KG1 (cell line): ENCODE measurements around the gene TOM1L2.
"Not testable (repeated sequence)": the region's sequence is repeated elsewhere in the genome, so short reads cannot be mapped to it uniquely, and the experiment has no call there.

ENCODE experiments used
- DNase-seq: peaks from one replicate; lab custom pipeline; 2025; lab: John Stamatoyannopoulos, UW

TOM1L2 gene

GRCh38 chr17:17816831-17817551, 155.2 kb downstream of the TOM1L2 start:
- DNase-seq = no peak

DNA sequence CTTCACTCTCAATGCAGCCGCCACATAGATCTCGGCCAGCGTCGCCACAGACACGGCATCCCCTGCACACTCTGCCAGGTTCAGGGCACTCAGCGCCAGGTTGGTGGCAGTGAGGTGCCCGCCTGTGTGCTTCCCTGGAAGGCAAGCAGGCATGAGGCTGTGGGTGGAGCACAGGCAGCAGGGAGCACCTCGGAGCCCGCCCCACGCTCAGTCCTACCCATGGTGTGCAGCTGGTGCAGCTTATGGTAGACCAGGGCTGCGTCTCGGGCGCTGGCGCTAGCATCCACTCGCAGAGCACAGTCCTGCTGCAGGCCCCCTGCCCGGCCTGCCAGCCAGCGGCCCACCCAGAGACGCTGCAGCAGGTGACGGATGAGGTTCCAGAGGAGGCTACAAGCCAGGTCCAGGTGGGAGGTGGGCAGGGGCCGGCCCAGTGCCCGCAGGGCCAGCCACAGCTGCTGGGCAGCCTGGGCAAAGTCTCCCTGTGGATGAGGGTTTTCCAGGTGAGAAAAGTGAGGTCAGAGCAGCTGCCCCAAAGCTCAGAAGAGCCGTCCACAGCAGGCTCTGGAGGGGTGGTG, 155.9 kb downstream of the TOM1L2 start:
- no peak for DNase-seq

DNA sequence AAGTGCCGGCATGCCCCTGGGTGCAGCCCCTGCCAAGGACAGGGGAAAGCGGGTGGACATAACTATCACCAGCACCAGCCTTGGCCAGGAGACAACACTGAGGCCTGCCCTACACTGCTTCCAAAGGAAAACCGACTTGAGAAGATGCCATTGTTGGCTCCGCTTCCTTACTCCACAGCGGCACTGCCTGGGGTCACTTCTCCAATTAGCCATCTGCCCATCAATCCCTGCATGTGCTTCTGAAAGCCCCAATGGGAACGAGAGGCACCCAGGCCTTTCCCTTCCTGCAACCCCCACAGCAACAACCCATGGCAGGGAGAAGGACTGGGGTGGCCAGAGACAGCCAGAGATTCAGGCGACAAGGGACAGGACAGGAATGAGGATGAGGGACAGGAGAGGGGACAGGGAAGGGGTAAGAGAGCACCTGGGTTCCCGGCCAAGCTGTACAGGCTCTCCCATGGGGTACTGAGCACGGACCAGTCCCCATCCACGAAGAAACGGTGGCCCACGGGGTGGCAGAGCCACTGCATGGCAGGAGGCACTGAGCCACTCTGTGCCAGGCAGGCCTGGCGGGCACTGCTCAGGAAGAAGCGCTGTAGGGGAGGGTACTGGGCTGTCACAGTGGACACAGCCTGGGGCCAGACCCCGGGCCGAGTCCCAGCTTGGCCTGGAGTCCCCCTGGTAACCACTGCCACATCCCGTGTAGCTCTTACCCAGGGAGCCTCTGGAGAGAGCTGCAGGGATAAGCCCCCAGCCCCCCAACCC, 156.6 kb downstream of the TOM1L2 start:
- no peak for DNase-seq

- DNase-seq = no peak
Measured at GRCh38 chr17:17815062-17815406, 157.2 kb downstream of the TOM1L2 start.

GRCh38 chr17:17814162-17815061, 157.8 kb downstream of the TOM1L2 start:
- no peak for DNase-seq

GRCh38 chr17:17813725-17814095, 158.5 kb downstream of the TOM1L2 start:
- no peak for DNase-seq

DNA sequence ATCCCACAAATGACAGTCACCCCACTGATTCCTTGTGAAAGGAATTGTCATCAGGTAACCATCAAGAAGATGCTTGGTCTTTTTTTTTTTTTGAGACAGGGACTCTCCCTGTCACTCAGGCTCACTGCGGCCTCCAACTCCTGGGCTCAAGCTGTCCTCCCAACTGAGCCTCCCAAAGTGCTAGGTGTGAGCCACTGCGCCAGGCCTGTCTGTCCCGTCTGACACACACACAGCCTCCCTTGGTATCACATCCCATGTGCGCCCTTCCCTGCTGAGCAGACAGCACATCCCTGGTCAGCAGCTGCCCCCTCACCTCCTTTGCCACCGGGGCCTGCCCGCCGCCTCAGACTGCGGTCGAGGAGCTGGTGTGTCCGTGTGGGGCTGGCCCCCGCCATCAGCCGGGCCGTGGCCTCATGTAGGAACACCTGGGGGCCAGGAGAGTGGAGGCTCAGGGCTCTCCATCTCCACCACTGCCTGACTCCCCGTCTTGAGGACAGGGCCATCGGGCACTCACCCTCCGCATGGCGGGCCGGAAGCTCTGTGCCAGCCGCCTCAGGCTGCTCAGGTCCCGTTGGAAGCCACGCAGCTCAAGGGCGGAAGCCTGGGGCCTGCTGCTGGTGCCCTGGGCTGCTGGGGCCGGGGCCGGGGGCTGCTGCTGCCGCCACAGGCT, 159.0 kb downstream of the TOM1L2 start:
- no peak for DNase-seq

- DNase-seq = no peak
Measured at GRCh38 chr17:17812211-17813054, 159.8 kb downstream of the TOM1L2 start.

DNA sequence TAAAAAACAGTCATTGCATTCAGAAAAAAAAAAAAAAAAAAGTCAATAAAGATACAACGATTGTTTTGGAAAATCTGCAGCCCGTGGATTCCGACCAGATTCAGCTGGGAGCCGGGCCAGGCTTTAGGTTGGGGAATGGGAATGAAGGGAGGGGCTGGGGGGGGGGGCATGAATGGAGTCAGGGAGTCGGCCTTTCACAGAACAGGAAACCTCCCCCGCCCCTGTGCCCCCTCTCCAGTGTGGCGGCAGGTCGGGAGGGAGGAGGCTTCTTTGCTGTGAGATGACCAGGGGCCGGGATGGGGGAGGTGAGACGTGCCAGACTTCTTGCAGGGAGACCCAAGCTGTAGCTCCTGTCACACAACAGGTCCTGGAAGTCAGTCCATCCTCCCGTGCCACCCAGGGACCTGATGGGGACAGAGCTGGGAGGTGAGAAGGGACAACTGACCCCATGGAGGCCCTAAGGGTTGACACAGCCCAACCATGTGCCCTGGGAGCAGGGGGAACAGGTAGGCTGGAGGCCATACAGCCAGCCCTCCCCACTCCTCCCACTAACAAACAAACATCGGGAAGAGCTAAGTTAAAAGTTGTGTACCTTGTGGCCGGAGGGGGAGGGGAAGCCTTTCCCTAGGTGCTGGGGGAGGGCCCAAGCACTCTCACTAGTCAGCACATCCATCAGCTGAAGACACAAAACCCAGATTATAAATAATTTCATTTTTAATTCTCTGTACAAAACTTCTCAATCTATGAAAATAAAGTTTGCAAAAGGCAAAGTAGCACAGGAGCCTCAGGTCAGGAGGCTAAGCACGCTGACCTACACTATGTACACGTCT, 160.6 kb downstream of the TOM1L2 start:
- no peak for DNase-seq

GRCh38 chr17:17810895-17811248, 161.3 kb downstream of the TOM1L2 start:
- DNase-seq = no peak

- no peak for DNase-seq
Measured at GRCh38 chr17:17810084-17810894, 161.9 kb downstream of the TOM1L2 start.

DNA sequence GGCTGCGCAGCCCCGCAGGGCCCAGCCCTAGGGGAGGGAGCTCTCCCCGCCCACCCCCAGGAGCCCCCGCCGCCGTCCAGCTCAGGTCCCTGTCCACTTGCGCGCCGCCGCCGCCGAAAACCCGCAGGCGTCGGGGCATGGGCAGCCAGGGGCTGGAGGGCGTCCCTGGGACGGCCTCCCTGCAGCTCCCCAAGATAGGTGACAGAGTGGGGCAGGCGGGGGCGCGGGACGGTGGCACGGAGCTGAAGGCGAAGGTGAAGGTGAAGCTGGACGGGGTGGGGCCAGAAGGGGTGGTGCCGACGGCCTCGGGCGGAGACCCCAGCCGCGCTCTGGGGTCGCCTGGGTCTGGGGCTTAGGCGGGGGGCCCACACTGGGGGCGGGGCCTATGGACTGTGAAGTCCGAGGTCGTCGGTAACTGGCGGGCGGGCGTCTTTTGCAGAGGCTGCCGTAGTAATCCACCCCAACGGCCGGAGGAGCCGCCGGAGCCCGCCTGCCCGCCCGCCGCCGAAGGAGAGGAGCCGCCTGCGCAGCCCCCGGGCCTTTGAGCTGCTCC, 162.6 kb downstream of the TOM1L2 start:
- DNase-seq = no peak

- DNase-seq = no peak
Measured at GRCh38 chr17:17808706-17809432, 163.3 kb downstream of the TOM1L2 start.

DNA sequence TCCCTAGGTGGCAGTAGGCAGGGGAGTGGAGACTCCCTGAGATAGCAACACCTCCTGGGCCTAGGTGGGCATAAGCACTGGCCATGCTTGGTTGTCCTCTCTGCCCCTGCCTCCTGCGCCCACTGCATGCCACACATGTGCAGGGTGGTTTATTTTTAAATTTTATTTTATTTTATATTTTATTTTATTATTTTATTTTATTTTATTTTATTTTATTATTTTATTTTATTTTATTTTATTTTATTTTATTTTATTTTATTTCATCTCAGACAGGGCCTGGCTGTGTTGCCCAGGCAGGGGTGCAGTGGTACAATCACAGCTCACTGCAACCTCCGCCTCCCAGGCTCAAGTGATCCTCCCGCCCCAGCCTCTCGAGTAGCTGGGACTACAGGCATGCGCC, 164.0 kb downstream of the TOM1L2 start:
- not testable (repeated sequence) for DNase-seq

DNA sequence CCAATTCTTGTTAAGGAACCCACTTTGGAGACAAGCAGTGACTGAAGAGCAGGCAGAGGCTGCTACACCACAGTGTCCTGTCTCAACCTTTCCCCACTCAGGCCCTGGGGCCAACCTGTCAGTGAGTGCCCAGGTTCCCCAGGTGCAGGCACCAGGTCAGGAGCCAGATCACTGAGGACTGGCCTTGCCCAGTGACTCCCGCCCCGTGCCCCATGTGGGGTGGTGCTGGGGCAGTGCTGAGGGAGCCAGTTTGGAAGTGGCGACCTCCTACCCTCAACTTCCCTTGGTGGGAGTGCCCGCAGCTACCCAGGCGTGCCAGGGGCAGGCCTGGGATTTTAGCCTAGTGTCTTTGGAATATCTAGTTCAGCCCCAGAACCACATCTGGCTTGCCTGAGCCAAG, 164.8 kb downstream of the TOM1L2 start:
- no peak for DNase-seq

DNA sequence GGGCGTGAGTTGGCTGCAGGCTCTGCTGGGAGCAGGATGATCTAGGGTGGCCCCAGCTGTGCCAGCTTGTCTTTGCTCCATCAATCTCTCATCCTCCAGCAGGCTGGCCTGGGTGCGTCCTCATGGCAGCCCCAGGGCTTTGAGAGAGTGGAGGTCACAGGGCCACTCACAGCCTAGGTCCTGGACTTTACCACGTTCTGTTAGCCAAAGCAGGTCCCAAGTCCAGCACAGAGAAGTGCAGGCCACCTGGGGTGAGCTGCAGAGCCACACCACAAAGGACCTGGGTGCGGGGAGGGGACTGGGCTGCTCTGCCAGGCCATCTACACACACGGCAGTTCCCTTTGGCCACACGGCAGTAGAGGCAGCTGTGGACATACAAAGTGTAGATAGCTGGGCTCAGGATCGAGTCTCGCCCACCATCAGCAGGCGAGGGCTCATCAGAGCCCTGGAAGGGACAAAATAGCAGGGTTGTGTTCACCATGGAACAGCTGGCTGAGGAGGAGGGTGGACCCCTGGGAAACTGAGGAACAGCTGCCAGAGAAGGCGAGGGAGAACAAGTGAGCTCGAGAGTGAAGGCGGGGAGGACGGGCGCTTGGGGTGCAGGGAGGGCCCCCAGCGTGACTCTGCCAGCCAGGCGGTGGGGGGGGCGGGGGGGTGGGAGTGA, 165.5 kb downstream of the TOM1L2 start:
- no peak for DNase-seq

GRCh38 chr17:17806035-17806434, 166.2 kb downstream of the TOM1L2 start:
- DNase-seq = no peak

DNA sequence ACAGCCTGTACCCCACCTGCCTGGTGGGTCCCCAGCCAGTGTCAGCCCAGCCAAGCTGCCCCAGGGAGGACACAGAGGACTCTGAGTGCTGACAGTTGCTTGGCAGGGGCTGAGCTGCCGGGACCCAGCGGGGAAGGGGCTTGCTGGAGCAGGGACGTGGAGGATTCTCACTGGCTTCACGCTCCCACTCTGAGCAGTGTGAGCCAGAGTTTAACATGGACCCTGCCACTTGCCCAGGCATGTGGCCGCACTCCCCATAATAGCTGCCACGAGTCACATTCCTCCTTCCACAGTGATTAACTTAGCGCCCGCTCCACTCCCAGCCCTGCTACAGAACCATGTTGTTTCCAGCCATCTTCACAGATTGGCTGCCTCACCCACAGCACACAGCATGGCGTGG, 166.6 kb downstream of the TOM1L2 start:
- no peak for DNase-seq
